Bronchial epithelial cell (primary cell): Measurements from ENCODE around the gene LCN10. TPM values are rescaled to one million over a fixed set of nuclear protein-coding genes. Genes with fewer than 3 reads are reported as not detected.

Experiments
- DNase-seq: peaks from one replicate; pipeline ENCODE4 v3.0.0-alpha.2; 2010; ENCODE audit warnings: low read depth
- FAIRE-seq: peaks from 2 replicates; lab custom pipeline; 2011; peaks lifted over from hg19 to GRCh38; lab: Jason Lieb, UNC
- H3K27me3 ChIP-seq: 2 replicates; pipeline ENCODE4 v1.5.1; 2011; ENCODE audit warnings: low read length; ENCODE audit not compliant: control insufficient read depth, insufficient read depth
- H3K36me3 ChIP-seq: 2 replicates; pipeline ENCODE4 v1.5.1; 2011; ENCODE audit warnings: low read length; ENCODE audit not compliant: control insufficient read depth, insufficient read depth
- H3K4me3 ChIP-seq: 2 replicates; pipeline ENCODE4 v1.5.1; 2011; ENCODE audit warnings: mild to moderate bottlenecking, low read depth, low read length, control low read depth
- total RNA-seq: library from RNA; depleted of rRNA; stranded (reverse); fragments of >200 nt; gene quantifications from 2 replicates; pipeline ENCODE4 v1.2.1, GENCODE V29; 2014
- TF ChIP-seq, protein P1 (sequence below): IDR thresholded peaks from 2 replicates; pipeline ENCODE4 v1.5.1; 2011; ENCODE audit warnings: mild to moderate bottlenecking, moderate library complexity, low read length, control low read depth, inconsistent platforms; ENCODE audit not compliant: insufficient read depth, severe bottlenecking

The LCN10 gene
- total RNA-seq, 1 donor from 2014 or later = not detected

DNA sequence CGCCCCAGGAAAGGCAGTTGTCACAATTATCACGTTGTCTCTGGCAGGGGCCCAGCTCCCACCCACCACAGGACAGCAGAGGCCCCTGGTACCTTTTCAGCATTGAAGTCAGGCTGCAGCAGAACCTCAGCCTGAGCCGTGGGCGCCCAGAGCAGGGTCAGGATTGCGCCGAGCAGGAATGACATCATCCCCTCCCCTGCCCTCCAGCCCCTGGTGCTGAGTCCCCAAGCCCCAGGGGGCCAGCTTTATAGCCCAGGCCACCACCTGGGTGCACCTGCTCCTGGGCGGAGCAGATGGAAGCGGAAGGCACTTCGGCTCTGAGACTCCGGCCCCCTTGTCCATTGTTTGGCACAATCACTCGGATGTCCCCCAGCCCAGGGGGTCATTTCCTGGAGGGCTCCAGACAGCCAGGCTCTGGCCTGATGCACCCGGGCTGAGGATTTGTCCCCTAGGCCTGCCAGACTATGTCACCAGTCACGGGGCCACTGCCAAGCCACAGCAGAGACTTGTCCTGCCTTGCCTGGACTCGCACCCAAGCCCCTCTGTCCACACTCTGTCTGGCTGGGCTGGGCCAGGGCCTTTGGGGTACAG lies 21.7 kb upstream of the LCN10 start, which contains the start of gene LCN15:
Gene LCN15 (minus strand): TSS at position 218 of the 591 bp plus-strand sequence. CDS start 30 bp downstream, at position 188.
- TF ChIP-seq, protein P1, sequence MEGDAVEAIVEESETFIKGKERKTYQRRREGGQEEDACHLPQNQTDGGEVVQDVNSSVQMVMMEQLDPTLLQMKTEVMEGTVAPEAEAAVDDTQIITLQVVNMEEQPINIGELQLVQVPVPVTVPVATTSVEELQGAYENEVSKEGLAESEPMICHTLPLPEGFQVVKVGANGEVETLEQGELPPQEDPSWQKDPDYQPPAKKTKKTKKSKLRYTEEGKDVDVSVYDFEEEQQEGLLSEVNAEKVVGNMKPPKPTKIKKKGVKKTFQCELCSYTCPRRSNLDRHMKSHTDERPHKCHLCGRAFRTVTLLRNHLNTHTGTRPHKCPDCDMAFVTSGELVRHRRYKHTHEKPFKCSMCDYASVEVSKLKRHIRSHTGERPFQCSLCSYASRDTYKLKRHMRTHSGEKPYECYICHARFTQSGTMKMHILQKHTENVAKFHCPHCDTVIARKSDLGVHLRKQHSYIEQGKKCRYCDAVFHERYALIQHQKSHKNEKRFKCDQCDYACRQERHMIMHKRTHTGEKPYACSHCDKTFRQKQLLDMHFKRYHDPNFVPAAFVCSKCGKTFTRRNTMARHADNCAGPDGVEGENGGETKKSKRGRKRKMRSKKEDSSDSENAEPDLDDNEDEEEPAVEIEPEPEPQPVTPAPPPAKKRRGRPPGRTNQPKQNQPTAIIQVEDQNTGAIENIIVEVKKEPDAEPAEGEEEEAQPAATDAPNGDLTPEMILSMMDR = no peak
- no peak for DNase-seq
- Histone ChIP-seq H3K27me3 (peaks cover 9% of the 10 kb centered on the region), H3K4me3 (no peak within 1 kb of the TSS), H3K36me3 (no peaks in the 10 kb centered on the region)
- no peak for FAIRE-seq

DNA sequence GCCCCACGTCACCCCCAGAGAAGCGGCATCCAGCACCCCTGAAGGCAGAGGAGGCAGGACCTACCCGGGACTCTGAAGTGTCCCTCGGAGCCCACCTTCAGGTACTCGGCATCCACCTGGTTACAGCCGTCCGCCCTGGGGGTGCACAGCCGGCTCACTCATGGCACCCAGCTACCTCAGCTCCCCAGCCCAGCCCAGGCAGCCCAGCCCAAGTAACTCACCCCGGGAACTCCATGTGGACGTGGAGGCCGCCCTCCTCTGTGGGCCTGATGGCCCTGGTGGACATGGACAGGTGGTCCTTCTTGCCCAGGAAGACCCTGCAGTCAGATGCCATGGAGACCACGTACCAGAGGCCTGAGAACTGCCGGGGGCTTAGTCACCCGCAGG lies 20.9 kb upstream of the LCN10 start:
- H3K4me3 ChIP-seq = no peak overlapping the region
- TF ChIP-seq, protein P1 = no peak
- FAIRE-seq = no peak
- H3K36me3 ChIP-seq = no peaks in the 10 kb centered on the region
- DNase-seq = no peak
- peaks cover 9% of the 10 kb centered on the region for H3K27me3 ChIP-seq

DNA sequence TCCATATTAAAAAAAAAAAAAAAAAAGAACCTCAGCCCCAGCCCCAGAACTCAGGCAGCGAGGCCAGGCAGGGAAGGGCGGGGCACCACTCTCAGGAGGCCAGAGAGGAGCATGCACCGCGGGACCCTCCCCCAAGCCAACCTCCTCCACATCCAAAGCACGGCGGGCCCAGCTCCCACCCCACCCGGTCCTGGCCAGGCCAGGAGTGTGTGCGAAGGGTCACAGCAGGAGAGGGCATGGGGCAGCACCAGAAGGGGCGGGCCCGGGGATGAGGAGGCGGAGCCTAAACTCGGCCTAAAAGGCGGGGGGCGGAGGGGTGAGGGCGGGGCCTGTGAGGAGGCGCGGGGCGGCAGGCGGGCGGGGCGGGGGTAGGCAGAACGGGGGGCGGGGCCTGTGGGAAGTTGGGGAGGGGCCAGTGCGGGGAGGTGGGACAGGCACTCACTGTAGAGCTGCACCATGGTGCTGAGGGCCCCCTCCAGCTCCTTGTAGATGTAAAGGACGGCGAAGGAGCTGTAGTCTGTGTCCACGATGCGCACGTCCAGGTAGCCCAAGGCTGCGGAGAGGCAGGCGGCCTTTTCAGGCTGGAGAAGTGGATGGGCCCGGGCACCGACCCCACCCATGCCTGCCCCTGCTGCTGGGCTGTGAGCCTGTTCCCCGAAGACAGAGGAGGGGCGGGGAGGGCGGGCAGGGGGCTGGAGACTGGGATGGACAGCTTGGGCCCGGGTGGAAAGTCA lies 20.3 kb upstream of the LCN10 start:
- Histone ChIP-seq H3K36me3 (no peaks in the 10 kb centered on the region), H3K27me3 (peaks cover 8% of the 10 kb centered on the region), H3K4me3 (no peak overlapping the region)
- DNase-seq = no peak
- TF ChIP-seq, protein P1 = no peak
- FAIRE-seq = no peak

DNA sequence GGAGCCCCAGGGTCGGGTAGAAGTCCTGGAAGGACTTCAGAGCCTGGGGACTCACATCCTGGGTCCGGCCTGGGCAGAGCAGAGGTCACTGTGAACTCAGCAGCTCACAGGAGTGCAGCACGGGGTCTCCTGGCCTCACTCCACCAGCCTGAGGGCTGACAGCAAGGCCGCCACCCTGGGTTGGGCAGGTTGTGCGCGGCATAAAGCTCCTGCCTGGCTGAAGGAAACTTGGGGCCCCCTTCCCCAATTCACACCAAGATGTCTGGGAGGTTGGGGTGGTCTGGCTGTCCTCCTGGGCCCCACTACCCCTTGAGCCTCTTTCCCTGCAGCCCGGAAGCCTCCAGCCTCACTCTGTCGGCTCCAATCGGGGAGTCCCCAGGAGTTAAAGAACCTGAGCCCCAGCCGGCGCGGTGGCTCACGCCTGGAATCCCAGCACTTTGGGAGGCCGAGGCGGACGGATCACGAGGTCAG lies 19.5 kb upstream of the LCN10 start:
- peaks cover 3% of the 10 kb centered on the region for H3K27me3 ChIP-seq
- FAIRE-seq (no peak), DNase-seq (no peak)
- TF ChIP-seq, protein P1 = no peak
- no peak overlapping the region for H3K4me3 ChIP-seq
- H3K36me3 ChIP-seq = no peaks in the 10 kb centered on the region

DNA sequence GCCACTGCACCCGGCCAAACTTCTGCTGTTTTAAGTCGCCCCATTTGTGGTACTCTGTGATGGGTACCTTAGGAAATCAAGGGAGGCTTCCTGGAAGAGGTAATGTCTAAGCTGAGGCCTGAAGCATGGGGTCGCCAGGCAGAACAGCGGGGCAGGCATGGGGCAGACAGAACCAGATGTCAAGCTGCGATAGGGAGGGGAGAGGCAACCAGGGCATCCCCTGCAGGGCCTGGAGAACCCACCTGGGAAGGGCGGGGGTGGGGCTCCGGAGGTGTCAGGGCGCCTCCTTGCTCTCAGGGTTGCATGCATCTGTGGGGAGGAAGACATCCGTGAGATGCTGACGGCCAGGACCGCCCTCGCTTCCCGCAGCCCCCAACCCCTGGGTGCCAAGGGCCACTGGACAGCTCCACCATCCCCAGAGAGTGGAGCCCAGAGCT lies 18.8 kb upstream of the LCN10 start:
- no peak overlapping the region for H3K4me3 ChIP-seq
- H3K27me3 ChIP-seq = peaks cover 3% of the 10 kb centered on the region
- TF ChIP-seq, protein P1 = no peak
- DNase-seq (no peak), FAIRE-seq (no peak)
- H3K36me3 ChIP-seq = no peaks in the 10 kb centered on the region
